CD4-positive, alpha-beta T cell treated with Interleukin-17A for 4 hours (primary cell): Measurements from ENCODE around the gene ST6GAL1.
"Not testable (repeated sequence)": the region's sequence is repeated elsewhere in the genome, so short reads cannot be mapped to it uniquely, and the experiment has no call there.

Experiments
- DNase-seq: peaks from one replicate; pipeline ENCODE4 v3.0.0-alpha.2; 2020; ENCODE audit warnings: mixed read lengths

Gene ST6GAL1

GRCh38 chr3:186930143-186930640, at the start of gene ST6GAL1:
Gene ST6GAL1 (plus strand): TSS chr3:186930526. CDS start chr3:187042704, 112,178 bp downstream.
- peak; percentile 82 for DNase-seq

- DNase-seq = no peak
These were observed 48.2 kb upstream of the ST6GAL1 start for GRCh38 chr3:186882150-186882524.

GRCh38 chr3:186882881-186883685, 47.2 kb upstream of the ST6GAL1 start:
- DNase-seq = peak; percentile 29

- no peak for DNase-seq
These were observed 46.7 kb upstream of the ST6GAL1 start for GRCh38 chr3:186883686-186884058.

- not testable (repeated sequence) for DNase-seq
These were observed 45.5 kb upstream of the ST6GAL1 start for GRCh38 chr3:186884868-186885267.

- DNase-seq = no peak
These were observed 43.9 kb upstream of the ST6GAL1 start for GRCh38 chr3:186886202-186886981.

GRCh38 chr3:186887507-186887938, 42.8 kb upstream of the ST6GAL1 start:
- DNase-seq = not testable (repeated sequence)

GRCh38 chr3:186888569-186888968, 41.8 kb upstream of the ST6GAL1 start:
- no peak for DNase-seq

GRCh38 chr3:186889698-186890097, 40.6 kb upstream of the ST6GAL1 start:
- DNase-seq = not testable (repeated sequence)

- no peak for DNase-seq
These were observed 39.4 kb upstream of the ST6GAL1 start for GRCh38 chr3:186890911-186891310.

- DNase-seq = not testable (repeated sequence)
These were observed 37.3 kb upstream of the ST6GAL1 start for GRCh38 chr3:186893071-186893470.

GRCh38 chr3:186895406-186895805, 34.9 kb upstream of the ST6GAL1 start:
- no peak for DNase-seq

- no peak for DNase-seq
These were observed 34.3 kb upstream of the ST6GAL1 start for GRCh38 chr3:186896006-186896405.

- no peak for DNase-seq
These were observed 33.5 kb upstream of the ST6GAL1 start for GRCh38 chr3:186896875-186897274.

- no peak for DNase-seq
These were observed 29.1 kb upstream of the ST6GAL1 start for GRCh38 chr3:186901135-186901734.

GRCh38 chr3:186902154-186902553, 28.2 kb upstream of the ST6GAL1 start:
- DNase-seq = no peak

- DNase-seq = no peak
These were observed 27.6 kb upstream of the ST6GAL1 start for GRCh38 chr3:186902713-186903112.

- DNase-seq = not testable (repeated sequence)
These were observed 26.6 kb upstream of the ST6GAL1 start for GRCh38 chr3:186903676-186904075.

GRCh38 chr3:186907075-186907474, 23.3 kb upstream of the ST6GAL1 start:
- not testable (repeated sequence) for DNase-seq

- DNase-seq = peak; percentile 88
These were observed 21.1 kb upstream of the ST6GAL1 start for GRCh38 chr3:186909078-186909853.

GRCh38 chr3:186915806-186916796, 14.2 kb upstream of the ST6GAL1 start:
- DNase-seq = peak; percentile 51
